Breast epithelium (tissue), 3 donors: Measurements from ENCODE around the gene SMCO3.

Source experiments
- POLR2A ChIP-seq: fragments of 450-650 bp; IDR thresholded peaks from one replicate; pipeline ENCODE4 v1.6.1; 2016; ENCODE audit warnings: antibody characterized with exemption, mild to moderate bottlenecking, moderate library complexity
- TF ChIP-seq, protein P1 (sequence below), 3 donors: fragments of 450-650 bp; IDR thresholded peaks; one replicate each; pipeline ENCODE4 v1.5.1; 2016 to 2017; ENCODE audit warnings: antibody characterized with exemption in 3 of 3, mild to moderate bottlenecking in 3 of 3, moderate library complexity in 3 of 3

DNA sequence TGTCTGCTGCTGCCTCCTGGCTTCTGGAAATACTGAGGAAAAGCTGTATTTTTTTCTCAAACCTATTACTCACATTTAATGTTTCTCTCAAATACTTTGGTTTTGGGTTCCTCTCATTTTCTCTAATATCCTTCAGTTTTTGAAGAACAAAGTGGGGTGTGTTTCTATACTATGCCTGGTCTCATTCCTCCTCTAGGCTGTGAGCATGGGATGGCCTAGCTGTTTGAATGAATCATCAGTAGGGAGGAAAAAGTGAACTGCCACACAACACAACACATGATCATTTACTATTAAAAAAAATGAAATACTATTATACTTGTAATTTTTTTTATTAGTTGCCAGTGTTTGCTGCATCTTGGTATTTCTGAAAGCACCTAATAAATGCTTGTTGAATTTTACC, 11.3 kb upstream of the SMCO3 start:
- TF ChIP-seq POLR2A: no peak
- TF ChIP-seq, protein P1, sequence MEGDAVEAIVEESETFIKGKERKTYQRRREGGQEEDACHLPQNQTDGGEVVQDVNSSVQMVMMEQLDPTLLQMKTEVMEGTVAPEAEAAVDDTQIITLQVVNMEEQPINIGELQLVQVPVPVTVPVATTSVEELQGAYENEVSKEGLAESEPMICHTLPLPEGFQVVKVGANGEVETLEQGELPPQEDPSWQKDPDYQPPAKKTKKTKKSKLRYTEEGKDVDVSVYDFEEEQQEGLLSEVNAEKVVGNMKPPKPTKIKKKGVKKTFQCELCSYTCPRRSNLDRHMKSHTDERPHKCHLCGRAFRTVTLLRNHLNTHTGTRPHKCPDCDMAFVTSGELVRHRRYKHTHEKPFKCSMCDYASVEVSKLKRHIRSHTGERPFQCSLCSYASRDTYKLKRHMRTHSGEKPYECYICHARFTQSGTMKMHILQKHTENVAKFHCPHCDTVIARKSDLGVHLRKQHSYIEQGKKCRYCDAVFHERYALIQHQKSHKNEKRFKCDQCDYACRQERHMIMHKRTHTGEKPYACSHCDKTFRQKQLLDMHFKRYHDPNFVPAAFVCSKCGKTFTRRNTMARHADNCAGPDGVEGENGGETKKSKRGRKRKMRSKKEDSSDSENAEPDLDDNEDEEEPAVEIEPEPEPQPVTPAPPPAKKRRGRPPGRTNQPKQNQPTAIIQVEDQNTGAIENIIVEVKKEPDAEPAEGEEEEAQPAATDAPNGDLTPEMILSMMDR (IDR thresholded peaks at IDR 0.05): no peak
